Trophoblast cell (in vitro differentiated cells and primary cell): ENCODE results near the gene ACAD8.

ENCODE experiments used
- DNase-seq, 2 donors: peaks; one replicate each; pipeline ENCODE4 v3.0.0-alpha.2; 2016
- H2AFZ ChIP-seq: 2 replicates; pipeline ENCODE4 v1.6.1; 2013; ENCODE audit warnings: low read length, moderate library complexity, mild to moderate bottlenecking; ENCODE audit not compliant: insufficient read depth, poor library complexity
- H2AK5ac ChIP-seq: 2 replicates; pipeline ENCODE4 v1.6.1; 2013; ENCODE audit warnings: mild to moderate bottlenecking, low read length
- H2BK120ac ChIP-seq: 2 replicates; pipeline ENCODE4 v1.6.1; 2013; ENCODE audit warnings: low read length, mild to moderate bottlenecking, moderate library complexity; ENCODE audit not compliant: insufficient read depth, poor library complexity
- H2BK12ac ChIP-seq: 2 replicates; pipeline ENCODE4 v1.6.1; 2013; ENCODE audit warnings: mild to moderate bottlenecking, low read length, moderate library complexity
- H2BK5ac ChIP-seq: 2 replicates; pipeline ENCODE4 v1.6.1; 2013; ENCODE audit warnings: low read length, low read depth, moderate library complexity, mild to moderate bottlenecking; ENCODE audit not compliant: poor library complexity
- H3K14ac ChIP-seq: 2 replicates; pipeline ENCODE4 v1.6.1; 2013; ENCODE audit warnings: mild to moderate bottlenecking, low read length
- H3K18ac ChIP-seq: 2 replicates; pipeline ENCODE4 v1.6.1; 2013; ENCODE audit warnings: mild to moderate bottlenecking, low read length
- H3K23ac ChIP-seq: 2 replicates; pipeline ENCODE4 v1.6.1; 2013; ENCODE audit warnings: low read length
- H3K27ac ChIP-seq: 2 replicates; pipeline ENCODE4 v1.5.1; 2013; ENCODE audit warnings: low read depth, mild to moderate bottlenecking, inconsistent platforms, low read length, moderate library complexity
- H3K27me3 ChIP-seq: 2 replicates; pipeline ENCODE4 v1.6.1; 2013; ENCODE audit warnings: inconsistent platforms, mild to moderate bottlenecking, low read length, moderate library complexity; ENCODE audit not compliant: insufficient read depth
- H3K36me3 ChIP-seq, 2 experiments: 1 replicate in 1 of 2; 2 replicates in 1 of 2; pipeline ENCODE4 v1.6.1; 2013; ENCODE audit warnings: low read length in 2 of 2, mild to moderate bottlenecking in 2 of 2, moderate library complexity in 1 of 2; ENCODE audit not compliant: insufficient read depth in 2 of 2, control insufficient read depth in 1 of 2
- H3K4ac ChIP-seq: 2 replicates; pipeline ENCODE4 v1.6.1; 2013; ENCODE audit warnings: low read depth, mild to moderate bottlenecking, low read length, moderate library complexity
- H3K4me1 ChIP-seq, 2 experiments: 1 replicate in 1 of 2; 2 replicates in 1 of 2; pipeline ENCODE4 v1.6.1; 2013; ENCODE audit warnings: low read length in 2 of 2, mild to moderate bottlenecking in 2 of 2, moderate library complexity in 1 of 2; ENCODE audit not compliant: insufficient read depth in 2 of 2, control insufficient read depth in 1 of 2
- H3K4me2 ChIP-seq: 2 replicates; pipeline ENCODE4 v1.6.1; 2013; ENCODE audit warnings: inconsistent platforms, mild to moderate bottlenecking, low read length, moderate library complexity
- H3K4me3 ChIP-seq: 2 replicates; pipeline ENCODE4 v1.5.1; 2013; ENCODE audit warnings: mild to moderate bottlenecking, low read depth, low read length, inconsistent platforms
- H3K79me1 ChIP-seq: one replicate; pipeline ENCODE4 v1.6.1; 2013; ENCODE audit warnings: low read length
- H3K79me2 ChIP-seq: 2 replicates; pipeline ENCODE4 v1.6.1; 2013; ENCODE audit warnings: low read length, mild to moderate bottlenecking; ENCODE audit not compliant: control insufficient read depth, insufficient read depth, poor library complexity
- H3K9ac ChIP-seq: 2 replicates; pipeline ENCODE4 v1.6.1; 2013; ENCODE audit warnings: mild to moderate bottlenecking, low read length
- H3K9me3 ChIP-seq: 2 replicates; pipeline ENCODE4 v1.6.1; 2013; ENCODE audit warnings: low read depth, mild to moderate bottlenecking, control low read depth, inconsistent platforms, low read length; ENCODE audit not compliant: insufficient read depth
- H4K12ac ChIP-seq: 2 replicates; pipeline ENCODE4 v1.6.1; 2013; ENCODE audit warnings: low read depth, mild to moderate bottlenecking, low read length, moderate library complexity
- H4K8ac ChIP-seq: 2 replicates; pipeline ENCODE4 v1.6.1; 2013; ENCODE audit warnings: low read depth, mild to moderate bottlenecking, low read length, moderate library complexity
- H4K91ac ChIP-seq: one replicate; pipeline ENCODE4 v1.6.1; 2013; ENCODE audit warnings: low read depth, mild to moderate bottlenecking, low read length, moderate library complexity
- WGBS: extraction: QIAGEN DNeasy Blood & Tissue Kit; methylation state at CpG from one replicate; pipeline ENCODE4 v1.1.7; 2013; ENCODE audit warnings: missing lambda C conversion rate; ENCODE audit not compliant: insufficient read length, insufficient coverage; ENCODE audit errors: extremely low coverage; 5-methylcytosine and 5-hydroxymethylcytosine counted together

ACAD8 gene

GRCh38 chr11:134224710-134225664 lies 28.4 kb upstream of the ACAD8 start:
- H3K4me1 ChIP-seq = peaks cover 5 to 8% of the 10 kb centered on the region in 2 experiments
- H3K23ac ChIP-seq = no peak overlapping the region
- H2BK12ac ChIP-seq = no peak overlapping the region
- WGBS = no CpG with 5 or more reads among the region's 93 CpGs
- peak overlapping the region; percentile 39 for H2BK5ac ChIP-seq
- peak overlapping the region; percentile 34 for H3K4ac ChIP-seq
- DNase-seq = peak; percentile 32 to 50
- peak overlapping the region; percentile 68 for H4K91ac ChIP-seq
- H3K27me3 ChIP-seq = no peaks in the 10 kb centered on the region
- peak overlapping the region; percentile 91 for H3K4me3 ChIP-seq
- peak overlapping the region; percentile 98 for H2AFZ ChIP-seq
- H4K12ac ChIP-seq = peak overlapping the region; percentile 83
- H3K18ac ChIP-seq = peak overlapping the region; percentile 95
- peaks cover 9% of the 10 kb centered on the region for H3K79me1 ChIP-seq
- H3K79me2 ChIP-seq = peaks cover 7% of the 10 kb centered on the region
- no peak overlapping the region for H2AK5ac ChIP-seq
- H3K14ac ChIP-seq = peak overlapping the region; percentile 81
- no peak overlapping the region for H2BK120ac ChIP-seq
- H3K27ac ChIP-seq = peak overlapping the region; percentile 48
- no peaks in the 10 kb centered on the region for H3K36me3 ChIP-seq
- H3K9me3 ChIP-seq = no peaks in the 10 kb centered on the region
- H3K9ac ChIP-seq = peak overlapping the region; percentile 80
- peak overlapping the region; percentile 95 for H3K4me2 ChIP-seq
- H4K8ac ChIP-seq = peak overlapping the region; percentile 85

GRCh38 chr11:134226806-134227325 lies 26.5 kb upstream of the ACAD8 start:
- no peak overlapping the region for H3K4ac ChIP-seq
- H4K8ac ChIP-seq = no peak overlapping the region
- H3K4me1 ChIP-seq = peaks cover 5 to 8% of the 10 kb centered on the region in 2 experiments
- no peak overlapping the region for H2BK5ac ChIP-seq
- H3K27me3 ChIP-seq = no peaks in the 10 kb centered on the region
- DNase-seq = no peak
- peaks cover 9% of the 10 kb centered on the region for H3K79me1 ChIP-seq
- no peak overlapping the region for H3K4me2 ChIP-seq
- no peak overlapping the region for H3K14ac ChIP-seq
- no peak overlapping the region for H2BK12ac ChIP-seq
- H4K12ac ChIP-seq = no peak overlapping the region
- H3K23ac ChIP-seq = no peak overlapping the region
- no peak overlapping the region for H3K18ac ChIP-seq
- no peak overlapping the region for H3K27ac ChIP-seq
- no CpG with 5 or more reads among the region's 5 CpGs for WGBS
- H3K4me3 ChIP-seq = no peak overlapping the region
- H3K79me2 ChIP-seq = peaks cover 7% of the 10 kb centered on the region
- H3K9me3 ChIP-seq = no peaks in the 10 kb centered on the region
- no peak overlapping the region for H2AK5ac ChIP-seq
- no peak overlapping the region for H2AFZ ChIP-seq
- no peak overlapping the region for H4K91ac ChIP-seq
- H3K9ac ChIP-seq = no peak overlapping the region
- H2BK120ac ChIP-seq = no peak overlapping the region
- H3K36me3 ChIP-seq = no peaks in the 10 kb centered on the region

GRCh38 chr11:134228625-134229024 lies 24.7 kb upstream of the ACAD8 start:
- Histone ChIP-seq H3K9me3 (no peaks in the 10 kb centered on the region), H3K9ac (no peak overlapping the region), H3K36me3 (no peaks in the 10 kb centered on the region), H3K23ac (no peak overlapping the region), H2BK120ac (no peak overlapping the region), H3K79me1 (peaks cover 8% of the 10 kb centered on the region), H3K18ac (no peak overlapping the region), H2AFZ (no peak overlapping the region), H3K27me3 (no peaks in the 10 kb centered on the region), H4K12ac (no peak overlapping the region), H2AK5ac (no peak overlapping the region), H3K4me3 (no peak overlapping the region), H3K27ac (no peak overlapping the region), H3K4me2 (no peak overlapping the region), H3K4me1 (peaks cover 0 to 4% of the 10 kb centered on the region in 2 experiments), H4K8ac (no peak overlapping the region), H3K4ac (no peak overlapping the region), H3K79me2 (peaks cover 5% of the 10 kb centered on the region), H2BK5ac (no peak overlapping the region), H2BK12ac (no peak overlapping the region), H3K14ac (no peak overlapping the region), H4K91ac (no peak overlapping the region)
- DNase-seq = no peak
- no CpG with 5 or more reads among the region's 6 CpGs for WGBS

- H4K12ac ChIP-seq = no peak overlapping the region
- H3K14ac ChIP-seq = no peak overlapping the region
- no peak overlapping the region for H3K4me3 ChIP-seq
- no peak overlapping the region for H2AFZ ChIP-seq
- no peak overlapping the region for H3K27ac ChIP-seq
- no peak overlapping the region for H3K18ac ChIP-seq
- H3K4ac ChIP-seq = no peak overlapping the region
- no peak overlapping the region for H2BK5ac ChIP-seq
- DNase-seq = peak in 1 of 2 donors; percentile 26
- no peaks in the 10 kb centered on the region for H3K36me3 ChIP-seq
- peaks cover 7% of the 10 kb centered on the region for H3K79me1 ChIP-seq
- no peak overlapping the region for H2BK120ac ChIP-seq
- H3K9me3 ChIP-seq = no peaks in the 10 kb centered on the region
- WGBS = no CpG with 5 or more reads among the region's 6 CpGs
- peaks cover 0 to 4% of the 10 kb centered on the region in 2 experiments for H3K4me1 ChIP-seq
- no peak overlapping the region for H4K8ac ChIP-seq
- no peak overlapping the region for H3K4me2 ChIP-seq
- H3K9ac ChIP-seq = no peak overlapping the region
- H3K27me3 ChIP-seq = no peaks in the 10 kb centered on the region
- no peak overlapping the region for H4K91ac ChIP-seq
- H3K79me2 ChIP-seq = peaks cover 5% of the 10 kb centered on the region
- H2AK5ac ChIP-seq = no peak overlapping the region
- H3K23ac ChIP-seq = no peak overlapping the region
- no peak overlapping the region for H2BK12ac ChIP-seq
Observed at GRCh38 chr11:134229126-134229790, 24.1 kb upstream of the ACAD8 start.
